ENCODE results near the gene MESD. TPM values are rescaled to one million over a fixed set of nuclear protein-coding genes. Genes with fewer than 3 reads are reported as not detected.

MESD gene
- total RNA-seq, 4 donors from 2014 or later, result 5.5 to 7.9 (median 6.6) TPM

DNA sequence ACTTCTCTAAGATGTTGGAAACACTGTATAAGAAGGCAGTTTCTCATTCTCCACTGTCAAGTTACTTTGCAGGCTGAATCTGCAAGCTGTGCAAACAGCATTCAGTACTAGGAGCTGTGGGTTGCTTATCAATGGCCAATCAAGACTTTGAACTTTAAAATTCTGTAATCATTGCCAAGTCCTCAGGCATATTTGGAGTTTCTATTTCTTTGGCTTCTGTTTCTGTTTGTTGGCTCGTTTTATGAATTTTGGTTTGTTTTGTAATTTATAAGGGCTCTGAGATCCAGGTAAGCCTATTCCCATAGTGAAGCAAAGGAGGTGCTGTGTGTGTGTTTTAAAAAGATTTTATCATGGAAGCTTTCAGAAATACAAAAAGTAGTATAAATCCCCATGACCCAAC is 43.2 kb upstream of the MESD start:
- Histone ChIP-seq H3K4me3 (no peak overlapping the region), H3K9me3 (no peaks in the 10 kb centered on the region), H3K27me3 (no peaks in the 10 kb centered on the region), H3K27ac (no peak overlapping the region), H3K36me3 (no peaks in the 10 kb centered on the region), H3K4me1 (peaks cover 0 to 4% of the 10 kb centered on the region in 2 donors)
- DNase-seq, result no peak
- no peak for ATAC-seq
- in situ Hi-C loops (cut with MboI; ENCODE audit: low sequenced_read_pairs in 4 of 4) (no loop called here), intact Hi-C loops (cut with DNase I; ENCODE audit: low total_unique reads) (no loop called here)
- TF ChIP-seq, protein P1, sequence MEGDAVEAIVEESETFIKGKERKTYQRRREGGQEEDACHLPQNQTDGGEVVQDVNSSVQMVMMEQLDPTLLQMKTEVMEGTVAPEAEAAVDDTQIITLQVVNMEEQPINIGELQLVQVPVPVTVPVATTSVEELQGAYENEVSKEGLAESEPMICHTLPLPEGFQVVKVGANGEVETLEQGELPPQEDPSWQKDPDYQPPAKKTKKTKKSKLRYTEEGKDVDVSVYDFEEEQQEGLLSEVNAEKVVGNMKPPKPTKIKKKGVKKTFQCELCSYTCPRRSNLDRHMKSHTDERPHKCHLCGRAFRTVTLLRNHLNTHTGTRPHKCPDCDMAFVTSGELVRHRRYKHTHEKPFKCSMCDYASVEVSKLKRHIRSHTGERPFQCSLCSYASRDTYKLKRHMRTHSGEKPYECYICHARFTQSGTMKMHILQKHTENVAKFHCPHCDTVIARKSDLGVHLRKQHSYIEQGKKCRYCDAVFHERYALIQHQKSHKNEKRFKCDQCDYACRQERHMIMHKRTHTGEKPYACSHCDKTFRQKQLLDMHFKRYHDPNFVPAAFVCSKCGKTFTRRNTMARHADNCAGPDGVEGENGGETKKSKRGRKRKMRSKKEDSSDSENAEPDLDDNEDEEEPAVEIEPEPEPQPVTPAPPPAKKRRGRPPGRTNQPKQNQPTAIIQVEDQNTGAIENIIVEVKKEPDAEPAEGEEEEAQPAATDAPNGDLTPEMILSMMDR (IDR thresholded peaks at IDR 0.05 in 4 of 5, conservative IDR thresholded peaks at IDR 0.05 in 1 of 5), result no peak
- TF ChIP-seq POLR2A (IDR thresholded peaks at IDR 0.05), result no peak

DNA sequence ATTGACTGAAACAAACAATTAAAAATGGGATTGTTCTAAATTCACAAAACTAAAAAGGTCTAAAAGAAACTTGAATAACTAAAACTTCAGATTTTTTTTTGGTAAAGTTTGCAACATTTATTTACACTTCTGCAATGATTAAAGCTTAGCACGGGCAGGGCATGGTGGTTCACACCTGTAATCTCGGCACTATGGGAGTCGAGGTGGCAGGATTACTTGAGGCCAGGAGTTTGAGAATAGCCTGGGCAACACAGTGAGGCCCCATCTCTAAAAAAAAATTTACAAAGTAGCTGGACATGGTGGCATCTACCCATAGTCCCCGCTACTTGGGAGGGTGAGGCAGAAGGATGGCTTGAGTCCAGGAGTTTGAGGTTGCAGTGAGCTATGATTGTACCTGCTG is 42.7 kb upstream of the MESD start:
- H3K4me3 ChIP-seq, result no peak overlapping the region
- no peak overlapping the region for H3K27ac ChIP-seq
- intact Hi-C loops (cut with DNase I; ENCODE audit: low total_unique reads), result no loop called here
- in situ Hi-C loops (cut with MboI; ENCODE audit: low sequenced_read_pairs in 4 of 4), result no loop called here
- TF ChIP-seq POLR2A (IDR thresholded peaks at IDR 0.05), result no peak
- TF ChIP-seq, protein P1 (IDR thresholded peaks at IDR 0.05 in 4 of 5, conservative IDR thresholded peaks at IDR 0.05 in 1 of 5), result no peak
- no peaks in the 10 kb centered on the region for H3K9me3 ChIP-seq
- no peaks in the 10 kb centered on the region for H3K36me3 ChIP-seq
- ATAC-seq (no peak), DNase-seq (no peak)
- no peaks in the 10 kb centered on the region for H3K27me3 ChIP-seq
- peaks cover 0 to 4% of the 10 kb centered on the region in 2 donors for H3K4me1 ChIP-seq

DNA sequence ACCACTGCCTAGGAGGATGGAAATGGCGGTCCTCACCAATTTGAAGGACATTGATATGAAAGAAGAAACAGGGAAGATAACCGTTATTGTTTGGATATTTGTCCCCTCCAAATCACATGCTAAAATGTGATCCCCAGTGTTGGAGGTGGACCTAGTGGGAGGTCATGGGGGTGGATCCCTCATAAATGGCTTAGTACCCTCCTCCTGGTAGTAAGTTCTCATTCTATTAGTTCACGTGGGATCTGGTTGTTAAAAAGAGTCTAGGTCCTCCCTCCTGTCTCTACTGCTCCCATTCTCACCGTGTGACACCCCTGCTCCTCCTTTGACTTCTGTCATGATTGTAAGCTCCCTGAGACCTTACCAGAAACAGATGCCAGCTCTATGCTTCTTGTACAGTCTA is 41.6 kb upstream of the MESD start:
- TF ChIP-seq POLR2A (IDR thresholded peaks at IDR 0.05), result no peak
- TF ChIP-seq, protein P1 (IDR thresholded peaks at IDR 0.05 in 4 of 5, conservative IDR thresholded peaks at IDR 0.05 in 1 of 5), result no peak
- ATAC-seq, result no peak
- intact Hi-C loops (cut with DNase I; ENCODE audit: low total_unique reads), result no loop called here
- Histone ChIP-seq H3K27ac (no peak overlapping the region), H3K36me3 (no peaks in the 10 kb centered on the region), H3K4me3 (no peak overlapping the region), H3K4me1 (peaks cover 0 to 4% of the 10 kb centered on the region in 2 donors), H3K27me3 (no peaks in the 10 kb centered on the region), H3K9me3 (no peaks in the 10 kb centered on the region)
- in situ Hi-C loops (cut with MboI; ENCODE audit: low sequenced_read_pairs in 4 of 4), result no loop called here
- DNase-seq, result no peak

DNA sequence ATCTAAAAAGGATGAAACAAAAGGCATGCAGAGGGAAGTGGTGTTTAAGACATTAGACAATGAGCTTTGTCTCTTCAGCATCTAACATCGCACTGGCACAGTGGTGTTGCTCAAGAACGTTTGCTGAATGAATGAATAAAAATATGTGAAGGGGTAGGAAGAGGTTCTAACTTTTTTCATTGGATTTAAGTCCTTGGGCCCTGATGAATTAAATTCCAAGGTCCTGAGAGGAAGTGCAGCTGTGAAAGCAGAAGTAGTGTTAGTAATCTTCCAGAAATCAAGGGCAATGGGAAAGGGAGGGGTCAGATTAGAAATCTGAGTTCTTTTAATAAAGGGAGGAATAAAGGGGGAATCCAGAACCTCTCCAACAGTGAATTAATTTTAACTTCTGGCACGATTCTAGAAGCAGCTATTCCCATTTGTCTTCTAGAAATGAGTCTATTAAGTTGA is 40.7 kb upstream of the MESD start:
- Histone ChIP-seq H3K36me3 (no peaks in the 10 kb centered on the region), H3K27ac (no peak overlapping the region), H3K4me3 (no peak overlapping the region), H3K4me1 (peaks cover 0 to 4% of the 10 kb centered on the region in 2 donors), H3K9me3 (no peaks in the 10 kb centered on the region), H3K27me3 (no peaks in the 10 kb centered on the region)
- intact Hi-C loops (cut with DNase I; ENCODE audit: low total_unique reads), result no loop called here
- ATAC-seq, result no peak
- no peak for DNase-seq
- in situ Hi-C loops (cut with MboI; ENCODE audit: low sequenced_read_pairs in 4 of 4), result no loop called here
- TF ChIP-seq POLR2A (IDR thresholded peaks at IDR 0.05), result no peak
- TF ChIP-seq, protein P1 (IDR thresholded peaks at IDR 0.05 in 4 of 5, conservative IDR thresholded peaks at IDR 0.05 in 1 of 5), result no peak

Data from gastrocnemius medialis (tissue), 4 donors.